Measurements from ENCODE around the gene HEG1.

DNA sequence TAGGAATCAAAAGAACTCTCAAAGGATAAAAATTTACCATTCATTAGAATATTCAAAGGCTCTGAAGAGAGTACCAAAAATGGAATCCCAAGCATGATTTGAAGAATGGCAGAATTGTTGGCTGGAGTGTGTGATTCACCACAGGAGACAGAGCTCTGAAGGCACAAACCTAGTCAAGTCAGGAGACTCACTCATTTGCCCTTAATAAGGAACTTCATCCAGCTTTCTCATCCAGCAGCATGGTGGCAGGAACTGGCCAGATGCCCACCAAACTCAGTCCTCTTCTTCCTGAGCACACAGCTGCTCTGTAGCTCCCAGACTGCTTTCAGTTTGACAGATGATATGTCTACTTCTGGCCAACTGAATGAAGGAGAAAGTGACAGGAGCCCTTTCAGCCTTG, 16.5 kb upstream of the HEG1 start:
- TF ChIP-seq, protein P1, sequence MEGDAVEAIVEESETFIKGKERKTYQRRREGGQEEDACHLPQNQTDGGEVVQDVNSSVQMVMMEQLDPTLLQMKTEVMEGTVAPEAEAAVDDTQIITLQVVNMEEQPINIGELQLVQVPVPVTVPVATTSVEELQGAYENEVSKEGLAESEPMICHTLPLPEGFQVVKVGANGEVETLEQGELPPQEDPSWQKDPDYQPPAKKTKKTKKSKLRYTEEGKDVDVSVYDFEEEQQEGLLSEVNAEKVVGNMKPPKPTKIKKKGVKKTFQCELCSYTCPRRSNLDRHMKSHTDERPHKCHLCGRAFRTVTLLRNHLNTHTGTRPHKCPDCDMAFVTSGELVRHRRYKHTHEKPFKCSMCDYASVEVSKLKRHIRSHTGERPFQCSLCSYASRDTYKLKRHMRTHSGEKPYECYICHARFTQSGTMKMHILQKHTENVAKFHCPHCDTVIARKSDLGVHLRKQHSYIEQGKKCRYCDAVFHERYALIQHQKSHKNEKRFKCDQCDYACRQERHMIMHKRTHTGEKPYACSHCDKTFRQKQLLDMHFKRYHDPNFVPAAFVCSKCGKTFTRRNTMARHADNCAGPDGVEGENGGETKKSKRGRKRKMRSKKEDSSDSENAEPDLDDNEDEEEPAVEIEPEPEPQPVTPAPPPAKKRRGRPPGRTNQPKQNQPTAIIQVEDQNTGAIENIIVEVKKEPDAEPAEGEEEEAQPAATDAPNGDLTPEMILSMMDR (IDR thresholded peaks at IDR 0.05): no peak
- TF ChIP-seq POLR2A (IDR thresholded peaks at IDR 0.05) (no peak), EP300 (IDR thresholded peaks at IDR 0.05) (no peak)

Data from stomach (tissue), 4 donors.